Hepatocyte (in vitro differentiated cells): ENCODE measurements around the gene TMEM255B. TPM values are rescaled to one million over a fixed set of nuclear protein-coding genes. Genes with fewer than 3 reads are reported as not detected.

Source experiments
- DNase-seq: peaks from one replicate; pipeline ENCODE4 v3.0.0-alpha.2; 2016; ENCODE audit warnings: low spot score
- H2AFZ ChIP-seq: fragments of 200-600 bp; sonication (generic); 2 replicates; pipeline ENCODE4 v1.6.0; 2016; ENCODE audit warnings: antibody characterized with exemption, mild to moderate bottlenecking
- H3K27ac ChIP-seq: fragments of 200-600 bp; sonication (generic); 2 replicates; pipeline ENCODE4 v1.5.1; 2016; ENCODE audit warnings: mild to moderate bottlenecking
- H3K27me3 ChIP-seq: fragments of 200-600 bp; sonication (generic); 2 replicates; pipeline ENCODE4 v1.6.1; 2016
- H3K36me3 ChIP-seq: fragments of 200-600 bp; sonication (generic); replicated peaks from 2 replicates; pipeline ENCODE4 v1.5.1; 2016; ENCODE audit warnings: low read depth; ENCODE audit not compliant: insufficient read depth
- H3K4me1 ChIP-seq: fragments of 200-600 bp; sonication (generic); 2 replicates; pipeline ENCODE4 v1.5.1; 2016; ENCODE audit warnings: mild to moderate bottlenecking, moderate library complexity; ENCODE audit not compliant: insufficient read depth
- H3K4me2 ChIP-seq: fragments of 200-600 bp; sonication (generic); 2 replicates; pipeline ENCODE4 v1.6.0; 2016
- H3K4me3 ChIP-seq: fragments of 200-600 bp; sonication (generic); 2 replicates; pipeline ENCODE4 v1.5.1; 2016; ENCODE audit warnings: mild to moderate bottlenecking
- H3K79me2 ChIP-seq: fragments of 200-600 bp; sonication (generic); 2 replicates; pipeline ENCODE4 v1.6.0; 2017; ENCODE audit warnings: mild to moderate bottlenecking
- H3K9me2 ChIP-seq: fragments of 200-600 bp; sonication (generic); replicated peaks from 2 replicates; pipeline ENCODE4 v1.6.0; 2017; ENCODE audit warnings: mild to moderate bottlenecking; ENCODE audit not compliant: insufficient read depth
- H3K9me3 ChIP-seq: fragments of 200-600 bp; sonication (generic); 2 replicates; pipeline ENCODE4 v1.5.1; 2016; ENCODE audit warnings: low read depth, mild to moderate bottlenecking
- H4K20me1 ChIP-seq: fragments of 200-600 bp; sonication (generic); 2 replicates; pipeline ENCODE4 v1.6.0; 2016; ENCODE audit warnings: mild to moderate bottlenecking; ENCODE audit not compliant: insufficient read depth, poor library complexity, severe bottlenecking
- CTCF ChIP-seq: fragments of 200-600 bp; sonication (generic); IDR thresholded peaks from 2 replicates; pipeline ENCODE4 v1.5.1; 2016; ENCODE audit warnings: antibody characterized with exemption, mild to moderate bottlenecking; ENCODE audit not compliant: poor library complexity
- EZH2 ChIP-seq: fragments of 200-600 bp; sonication (generic); IDR thresholded peaks from 2 replicates; pipeline ENCODE4 v1.6.1; 2016; ENCODE audit warnings: antibody characterized with exemption, mild to moderate bottlenecking, borderline replicate concordance
- EZH2phosphoT487 ChIP-seq: fragments of 200-600 bp; sonication (generic); IDR thresholded peaks from one replicate; pipeline ENCODE4 v1.6.1; 2018; ENCODE audit warnings: antibody characterized with exemption, mild to moderate bottlenecking, low read depth, moderate library complexity; ENCODE audit not compliant: unreplicated experiment, severe bottlenecking
- WGBS: methylation state at CpG from one replicate; pipeline ENCODE4 v1.1.6; 2016; ENCODE audit warnings: low lambda C conversion rate; ENCODE audit errors: missing lambda C conversion rate; 5-methylcytosine and 5-hydroxymethylcytosine counted together
- polyA plus RNA-seq: library from polyadenylated mRNA; unstranded; fragments of >200 nt; fragmentation: Nextera tagmentation; extraction: Ambion mirVana; gene quantifications from 2 replicates; pipeline ENCODE4 v1.2.1, GENCODE V29; 2016
- total RNA-seq: library from RNA; depleted of rRNA; stranded (reverse); fragments of >200 nt; gene quantifications from 2 replicates; pipeline ENCODE4 v1.2.3, GENCODE V29; 2014

TMEM255B gene
- total and polyA plus RNA-seq, 2 experiments from 2014 or later = 0.10 to 4.0 TPM

- Histone ChIP-seq H4K20me1 (no peaks in the 10 kb centered on the region), H3K9me2 (no peaks in the 10 kb centered on the region), H2AFZ (peak overlapping the region; percentile 17), H3K27me3 (no peaks in the 10 kb centered on the region), H3K4me1 (peaks cover 5% of the 10 kb centered on the region), H3K9me3 (no peaks in the 10 kb centered on the region), H3K36me3 (no peaks in the 10 kb centered on the region), H3K79me2 (no peaks in the 10 kb centered on the region), H3K27ac (peak overlapping the region; percentile 65), H3K4me2 (peak overlapping the region; percentile 50), H3K4me3 (no peak overlapping the region)
- no peak for TF ChIP-seq CTCF
- TF ChIP-seq EZH2 = no peak
- no peak for TF ChIP-seq EZH2phosphoT487
- peak; percentile 82 for DNase-seq
- 37% methylated on average over 13 of the region's 15 CpGs for WGBS
Measured at GRCh38 chr13:113802090-113802531, 43.1 kb downstream of the TMEM255B start.

GRCh38 chr13:113802761-113803160, 43.7 kb downstream of the TMEM255B start:
- Histone ChIP-seq H3K27me3 (no peaks in the 10 kb centered on the region), H3K36me3 (no peaks in the 10 kb centered on the region), H3K4me1 (peaks cover 5% of the 10 kb centered on the region), H3K9me2 (no peaks in the 10 kb centered on the region), H3K79me2 (no peaks in the 10 kb centered on the region), H3K27ac (no peak overlapping the region), H4K20me1 (no peaks in the 10 kb centered on the region), H2AFZ (no peak overlapping the region), H3K4me2 (no peak overlapping the region), H3K4me3 (no peak overlapping the region), H3K9me3 (no peaks in the 10 kb centered on the region)
- TF ChIP-seq CTCF (no peak), EZH2 (no peak), EZH2phosphoT487 (no peak)
- DNase-seq = no peak
- 100% methylated on average over 5 of the region's 25 CpGs for WGBS

- Histone ChIP-seq H3K9me2 (no peaks in the 10 kb centered on the region), H2AFZ (no peak overlapping the region), H3K79me2 (no peaks in the 10 kb centered on the region), H4K20me1 (no peaks in the 10 kb centered on the region), H3K9me3 (no peaks in the 10 kb centered on the region), H3K4me3 (no peak overlapping the region), H3K27me3 (no peaks in the 10 kb centered on the region), H3K27ac (no peak overlapping the region), H3K36me3 (no peaks in the 10 kb centered on the region), H3K4me1 (peaks cover 5% of the 10 kb centered on the region), H3K4me2 (no peak overlapping the region)
- no peak for DNase-seq
- 85% methylated on average over 13 of the region's 32 CpGs for WGBS
- no peak for TF ChIP-seq EZH2phosphoT487
- no peak for TF ChIP-seq CTCF
- no peak for TF ChIP-seq EZH2
Measured at GRCh38 chr13:113803409-113804016, 44.5 kb downstream of the TMEM255B start.
